T-helper 2 cell (primary cell): ENCODE measurements around the gene ANKHD1.
"Not testable (repeated sequence)": the region's sequence is repeated elsewhere in the genome, so short reads cannot be mapped to it uniquely, and the experiment has no call there.

Experiments
- DNase-seq, 5 experiments: peaks; one replicate each; pipeline versions ENCODE4 v3.0.0 to v3.0.0-alpha.2; 2012 to 2022

The ANKHD1 gene

GRCh38 chr5:140421375-140421774, 19.7 kb downstream of the ANKHD1 start:
- not testable (repeated sequence) for DNase-seq

GRCh38 chr5:140423609-140424008, 22.0 kb downstream of the ANKHD1 start:
- DNase-seq: no peak

GRCh38 chr5:140424135-140424534, 22.5 kb downstream of the ANKHD1 start:
- DNase-seq: no peak

GRCh38 chr5:140427726-140428125, 26.1 kb downstream of the ANKHD1 start:
- not testable (repeated sequence) for DNase-seq

GRCh38 chr5:140429724-140430123, 28.1 kb downstream of the ANKHD1 start:
- no peak for DNase-seq

- DNase-seq: no peak
These were observed 30.6 kb downstream of the ANKHD1 start for GRCh38 chr5:140432212-140432611.

- no peak for DNase-seq
These were observed 31.3 kb downstream of the ANKHD1 start for GRCh38 chr5:140432916-140433315.

- DNase-seq: not testable (repeated sequence)
These were observed 55.7 kb downstream of the ANKHD1 start for GRCh38 chr5:140457368-140457767.

GRCh38 chr5:140466981-140467742, 65.5 kb downstream of the ANKHD1 start:
- DNase-seq: no peak

- DNase-seq: no peak
These were observed 66.6 kb downstream of the ANKHD1 start for GRCh38 chr5:140468188-140468587.

- DNase-seq: no peak
These were observed 67.6 kb downstream of the ANKHD1 start for GRCh38 chr5:140469259-140469658.

- no peak for DNase-seq
These were observed 78.8 kb downstream of the ANKHD1 start for GRCh38 chr5:140480310-140481014.

- DNase-seq: no peak
These were observed 80.1 kb downstream of the ANKHD1 start for GRCh38 chr5:140481758-140482157.

- no peak for DNase-seq
These were observed 81.4 kb downstream of the ANKHD1 start for GRCh38 chr5:140483055-140483454.

GRCh38 chr5:140488141-140488540, 86.5 kb downstream of the ANKHD1 start:
- not testable (repeated sequence) for DNase-seq

- no peak for DNase-seq
These were observed 87.3 kb downstream of the ANKHD1 start for GRCh38 chr5:140488914-140489313.

GRCh38 chr5:140497897-140498296, 96.3 kb downstream of the ANKHD1 start:
- peak in 1 of 5 experiments; percentile 8 for DNase-seq

- no peak for DNase-seq
These were observed 97.0 kb downstream of the ANKHD1 start for GRCh38 chr5:140498591-140498990.

- DNase-seq: peak in 1 of 5 experiments; percentile 1
These were observed 101.2 kb downstream of the ANKHD1 start for GRCh38 chr5:140502834-140503233.

GRCh38 chr5:140509898-140510297, 108.3 kb downstream of the ANKHD1 start:
- DNase-seq: no peak

GRCh38 chr5:140513124-140513523, 111.5 kb downstream of the ANKHD1 start:
- no peak for DNase-seq

GRCh38 chr5:140524003-140524402, 122.4 kb downstream of the ANKHD1 start:
- no peak for DNase-seq

- no peak for DNase-seq
These were observed 138.6 kb downstream of the ANKHD1 start for GRCh38 chr5:140540227-140540626.

GRCh38 chr5:140542972-140543371, 141.3 kb downstream of the ANKHD1 start:
- DNase-seq: no peak
